ELR (cell line): ENCODE measurements around the gene CCN2.
"Not testable (repeated sequence)": the region's sequence is repeated elsewhere in the genome, so short reads cannot be mapped to it uniquely, and the experiment has no call there.

Source experiments
- DNase-seq: peaks from one replicate; pipeline ENCODE4 v3.0.0-alpha.2; 2015; ENCODE audit warnings: low read depth

CCN2 gene

DNA sequence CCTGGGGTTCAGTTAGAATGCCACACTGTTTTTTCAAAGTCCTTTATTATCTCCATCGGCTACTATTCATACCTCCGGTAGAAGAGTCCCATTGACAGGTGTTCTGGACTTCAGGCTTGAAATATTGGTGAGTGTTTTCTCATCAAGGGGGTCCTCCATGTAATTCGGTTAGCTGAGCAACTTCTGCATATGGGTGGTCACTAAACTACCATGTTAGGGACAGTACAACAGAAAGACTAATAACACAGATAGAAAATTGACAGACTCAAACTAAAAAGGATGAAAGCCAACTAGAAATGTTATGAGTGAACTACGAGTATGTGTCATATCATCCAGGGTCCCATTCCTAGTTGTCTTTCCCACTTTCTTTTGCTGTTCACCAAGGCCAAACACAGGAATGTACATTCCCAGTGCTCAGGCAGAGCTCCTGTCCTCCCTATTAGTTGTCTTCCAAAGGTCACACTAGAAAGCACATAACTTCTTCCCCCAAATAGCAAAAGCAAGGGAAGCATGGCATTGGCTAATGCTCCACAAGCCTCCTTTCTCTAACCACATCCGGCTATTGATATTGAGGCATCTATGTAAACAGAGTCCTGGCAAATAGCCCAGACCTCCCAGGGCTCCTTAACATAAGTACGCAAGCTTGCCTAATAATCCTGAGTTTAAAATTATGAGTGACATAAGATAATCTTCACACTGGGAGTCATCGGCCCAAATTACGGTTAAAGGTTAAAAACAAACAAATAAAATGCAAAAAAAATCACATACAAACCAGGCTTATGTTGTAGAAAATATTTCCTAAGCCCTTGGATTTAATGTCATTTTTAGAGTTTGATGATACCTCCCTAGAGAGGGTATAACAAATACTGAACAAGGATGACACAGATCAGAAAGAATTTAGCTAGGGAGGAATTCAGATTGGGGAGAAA is 13.2 kb downstream of the CCN2 start:
- DNase-seq = peak; percentile 85

DNA sequence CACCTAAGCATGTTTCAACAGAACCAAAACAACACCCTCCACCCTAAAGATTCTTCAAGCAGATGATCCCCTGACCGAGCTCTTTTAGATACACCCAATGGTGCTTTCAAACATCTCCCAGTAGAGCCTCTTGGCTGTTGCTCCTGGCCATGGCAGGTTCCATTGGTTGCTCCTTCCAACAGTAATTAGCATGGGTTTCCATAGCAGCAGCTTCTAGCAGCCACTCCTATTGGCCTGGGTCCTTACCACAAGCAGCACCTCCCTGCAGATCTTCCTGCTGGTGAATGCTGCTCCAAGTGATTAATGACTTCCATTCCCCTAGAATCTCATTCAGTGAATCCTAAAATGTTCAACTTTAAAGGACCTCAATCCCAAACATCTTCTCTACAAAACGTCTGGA is 13.9 kb downstream of the CCN2 start:
- no peak for DNase-seq

DNA sequence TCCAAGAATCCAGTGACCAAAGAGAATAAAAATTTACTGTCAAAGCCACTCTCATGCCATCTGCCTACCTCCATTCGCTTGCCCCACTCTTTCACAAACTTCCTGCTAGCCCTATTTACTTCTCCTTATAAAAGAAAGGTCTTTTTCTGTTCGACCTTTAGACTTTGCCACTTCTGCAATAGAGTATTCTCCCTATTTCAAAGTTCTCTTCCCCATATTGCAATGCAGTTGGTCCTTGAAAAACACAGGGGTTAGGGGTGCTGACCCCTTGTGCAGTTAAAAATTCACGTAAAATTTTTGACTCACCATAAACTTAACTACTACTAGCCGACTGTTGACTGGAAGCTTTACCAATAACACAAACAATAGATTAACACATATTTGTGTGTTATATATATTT is 15.0 kb downstream of the CCN2 start:
- DNase-seq = no peak

DNA sequence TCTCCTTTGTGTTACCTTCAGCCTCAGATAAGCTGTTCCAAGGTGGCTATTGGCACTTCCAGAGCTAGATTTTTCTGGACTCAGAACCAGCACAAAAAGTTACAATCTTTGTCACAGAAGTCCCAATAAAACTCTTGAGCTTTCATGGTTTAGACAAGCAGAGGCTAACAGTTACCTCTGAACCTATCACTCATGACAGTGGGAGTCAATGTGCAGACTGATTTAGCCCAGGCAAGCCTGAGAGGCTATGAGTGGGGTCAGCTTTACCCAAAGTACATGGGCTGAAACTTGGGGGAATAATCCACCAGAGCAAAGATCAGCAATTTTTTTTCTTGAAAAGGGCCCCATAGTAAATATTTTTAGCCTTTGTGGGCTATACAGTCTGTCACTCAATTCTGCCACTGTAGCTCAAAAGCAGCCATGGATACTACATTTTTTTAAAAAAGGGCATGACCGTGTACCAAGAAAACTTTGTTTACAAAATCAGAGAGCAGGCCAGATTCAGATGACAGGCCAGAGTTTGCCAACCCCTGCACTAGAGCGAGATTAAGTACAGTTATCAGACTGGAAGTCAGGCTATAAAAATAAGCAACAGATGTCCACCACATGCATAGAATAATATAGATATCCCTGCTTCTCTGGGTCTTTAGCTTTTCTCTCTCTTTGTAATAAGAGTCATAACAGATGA is 20.0 kb downstream of the CCN2 start:
- no peak for DNase-seq

DNA sequence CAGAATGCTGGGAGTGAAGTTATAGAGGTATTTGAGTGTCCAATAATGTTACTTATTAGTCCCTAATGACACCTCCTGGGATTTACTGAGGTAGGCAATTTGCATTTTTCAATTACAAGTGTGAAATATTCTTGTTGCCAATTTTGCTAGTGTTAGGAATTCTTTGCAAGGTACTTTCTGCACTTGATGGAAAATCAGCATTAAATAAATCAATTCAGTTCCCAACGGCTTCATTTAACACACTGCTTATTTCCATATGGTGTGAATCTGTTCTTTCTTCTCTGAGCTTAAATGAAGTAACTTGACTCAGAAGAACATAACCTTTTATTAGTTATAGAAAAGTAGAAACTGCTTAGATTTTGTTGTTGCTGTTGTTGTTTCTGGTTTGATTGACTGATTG is 21.2 kb downstream of the CCN2 start:
- no peak for DNase-seq

DNA sequence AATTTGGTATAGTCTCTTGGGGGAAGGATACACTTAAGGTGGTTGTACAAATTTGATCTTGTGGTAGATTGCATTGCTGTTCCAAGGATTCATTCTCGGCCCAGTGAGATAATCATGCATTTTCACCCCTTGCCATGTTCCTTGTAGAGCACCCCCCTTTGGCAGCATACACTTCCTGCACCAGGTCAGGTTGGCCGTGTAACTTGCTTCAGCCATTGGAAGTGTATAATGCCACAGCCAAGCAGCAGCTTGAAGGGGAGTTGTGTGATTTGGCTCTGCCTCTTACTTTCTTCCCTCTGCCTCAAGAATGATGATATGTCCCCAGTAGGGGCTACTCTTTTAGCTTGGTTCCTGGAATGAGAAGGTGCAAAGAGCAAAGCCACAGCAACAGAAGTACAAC is 21.9 kb downstream of the CCN2 start:
- no peak for DNase-seq

DNA sequence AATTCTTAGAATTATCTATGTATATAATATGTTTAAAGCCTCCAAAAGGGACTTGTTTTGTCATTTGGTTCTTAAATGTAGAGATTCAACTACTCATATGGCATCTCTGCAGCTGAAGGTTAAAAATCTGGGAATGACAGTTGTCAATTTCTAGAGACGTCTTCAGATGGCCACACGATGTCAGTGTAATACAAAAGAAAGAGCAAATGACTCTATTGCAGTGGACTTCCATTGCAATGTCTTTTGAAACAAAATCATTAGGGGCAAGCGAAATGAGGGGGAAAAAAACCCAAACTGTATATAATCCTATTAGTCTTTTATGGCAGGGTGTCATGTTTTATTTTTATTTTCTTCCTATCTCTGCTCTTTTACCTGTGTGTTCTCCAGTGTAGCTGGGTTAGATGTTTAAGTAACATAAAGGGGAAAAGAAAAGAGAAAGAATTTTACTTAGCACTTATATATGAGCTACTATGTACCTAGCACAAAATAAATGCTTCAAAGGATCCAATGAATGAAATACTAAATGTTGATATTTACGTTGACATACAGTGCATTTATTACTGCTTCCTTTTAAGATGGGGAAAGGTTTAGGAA is 26.2 kb downstream of the CCN2 start:
- DNase-seq = peak; percentile 74

DNA sequence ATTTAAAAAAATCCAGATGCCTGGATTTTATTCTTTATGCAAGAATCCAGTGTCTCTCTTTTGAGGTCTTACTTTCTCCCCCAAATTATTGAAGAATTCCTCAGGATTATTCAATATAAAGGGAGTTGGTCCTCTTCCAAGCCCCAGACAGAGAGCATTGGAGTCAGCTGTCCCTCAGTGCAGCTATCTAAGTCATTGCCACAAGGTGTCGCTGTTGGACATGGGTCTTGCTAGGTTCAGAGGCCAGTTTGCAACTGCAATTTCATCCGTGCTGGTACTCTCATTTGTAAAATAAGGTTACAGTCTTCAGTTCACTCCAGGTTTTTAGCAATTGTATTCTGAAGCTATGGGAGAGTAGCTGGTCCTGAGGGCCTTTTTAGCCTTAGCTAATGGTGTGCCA is 27.8 kb downstream of the CCN2 start:
- peak; percentile 79 for DNase-seq

DNA sequence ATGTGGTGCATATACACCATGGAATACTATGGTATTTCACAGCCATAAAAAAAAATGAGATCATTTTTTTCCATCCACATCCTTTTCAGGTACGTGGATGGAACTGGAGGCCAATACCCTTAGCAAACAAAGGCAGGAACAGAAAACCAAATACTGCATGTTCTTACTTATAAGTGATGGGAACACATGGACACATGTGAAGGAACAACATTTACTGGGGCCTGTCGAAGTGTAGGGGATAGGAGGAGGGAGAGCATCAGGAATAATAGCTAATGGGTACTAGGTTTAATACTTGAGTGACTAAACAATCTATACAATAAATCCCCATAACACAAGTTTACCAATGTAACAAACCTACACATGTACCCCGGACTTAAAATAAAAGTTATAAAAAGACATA is 30.5 kb downstream of the CCN2 start:
- no peak for DNase-seq

DNA sequence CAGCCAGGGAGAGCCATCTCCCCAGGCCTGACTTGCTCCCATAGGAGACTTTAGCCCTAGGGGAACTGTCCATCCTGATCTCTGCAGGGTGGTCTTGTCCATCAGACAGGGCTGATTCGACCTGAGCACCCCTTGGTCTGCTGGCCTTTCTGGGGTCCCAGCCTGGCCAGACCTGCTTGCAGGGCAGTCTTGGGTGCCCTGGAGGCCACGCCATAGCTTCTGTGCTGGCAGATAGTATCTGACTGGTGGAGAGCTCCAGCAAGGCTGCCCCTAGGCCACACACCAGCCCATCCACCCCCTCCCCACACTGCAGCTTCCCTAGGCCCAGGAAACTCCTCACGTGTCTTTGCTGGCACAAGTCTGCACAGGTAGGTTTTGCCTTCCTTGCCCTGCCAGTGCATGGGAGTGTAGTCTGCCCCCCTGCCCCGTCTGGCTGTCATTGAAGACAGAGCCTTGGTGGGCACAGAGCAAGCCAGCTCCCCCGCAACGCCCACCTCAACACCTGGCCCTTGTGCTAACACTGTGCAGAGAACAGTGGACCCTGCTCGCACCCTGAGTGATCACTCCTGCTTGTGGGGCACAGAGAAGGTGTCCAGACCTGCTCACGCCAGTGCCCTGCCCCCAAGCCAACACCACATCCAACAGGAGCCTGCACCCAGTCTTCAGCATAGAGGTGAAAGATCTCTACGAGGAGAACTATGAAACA is 32.4 kb downstream of the CCN2 start:
- no peak for DNase-seq

DNA sequence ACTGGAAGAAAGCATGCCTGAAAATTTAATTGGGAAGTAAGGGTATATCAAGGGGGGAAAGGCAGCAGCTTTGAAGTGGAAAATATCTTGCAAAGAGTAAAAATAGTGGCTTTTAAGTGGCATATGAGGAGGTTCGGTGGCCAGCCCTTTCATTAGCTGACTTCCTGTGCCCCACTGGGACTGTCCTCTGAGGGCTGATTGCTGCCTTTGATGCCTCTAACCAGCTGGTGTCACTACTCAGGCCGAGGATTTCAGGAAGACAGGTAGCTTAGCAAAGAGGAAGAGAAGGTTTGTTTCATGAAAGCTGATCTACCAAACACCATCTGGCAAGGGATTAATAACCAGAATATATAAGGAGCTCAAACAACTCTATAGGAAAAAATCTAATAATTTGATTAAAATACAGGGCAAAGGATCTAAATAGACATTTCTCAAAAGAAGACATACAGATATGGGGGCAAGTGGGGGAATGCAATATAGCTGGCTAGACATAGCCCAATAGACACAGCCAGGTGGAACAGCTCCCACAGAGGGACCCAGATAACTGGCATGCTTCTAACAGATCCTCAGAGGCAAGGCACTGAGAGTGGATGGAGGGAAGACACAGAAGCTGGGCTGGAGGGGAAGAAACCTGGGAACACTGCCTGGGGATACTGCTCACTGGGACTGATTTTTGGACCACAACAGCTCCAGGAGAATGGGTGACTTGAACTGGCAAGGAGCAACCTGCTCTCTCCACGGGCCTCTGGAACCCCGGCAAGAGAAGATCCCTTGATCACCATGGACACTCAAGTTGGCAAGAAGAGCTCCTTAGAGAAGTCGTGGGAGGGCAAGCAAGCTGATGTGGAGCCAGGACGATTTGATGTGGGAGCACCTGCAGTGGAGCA is 33.2 kb downstream of the CCN2 start:
- no peak for DNase-seq

DNA sequence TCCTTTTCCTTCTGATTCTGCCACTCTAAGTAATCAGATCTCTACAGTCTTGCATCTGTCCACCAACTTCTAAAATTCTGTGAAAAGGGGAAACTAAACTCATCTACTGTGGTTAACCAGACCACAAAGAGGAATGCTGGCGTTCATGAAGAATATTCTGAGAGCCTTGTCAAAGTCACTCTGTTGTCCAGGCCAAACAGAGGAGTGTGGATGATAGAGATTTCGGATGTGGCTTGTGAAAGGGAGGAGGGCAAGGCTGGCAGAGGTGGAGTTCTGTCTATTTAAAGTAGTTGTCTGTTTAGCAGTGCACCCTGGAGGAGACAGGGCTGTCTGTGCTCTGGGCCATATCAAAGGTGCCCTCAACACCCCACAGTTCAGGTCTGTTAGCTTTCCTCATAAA is 33.9 kb downstream of the CCN2 start:
- DNase-seq = no peak

DNA sequence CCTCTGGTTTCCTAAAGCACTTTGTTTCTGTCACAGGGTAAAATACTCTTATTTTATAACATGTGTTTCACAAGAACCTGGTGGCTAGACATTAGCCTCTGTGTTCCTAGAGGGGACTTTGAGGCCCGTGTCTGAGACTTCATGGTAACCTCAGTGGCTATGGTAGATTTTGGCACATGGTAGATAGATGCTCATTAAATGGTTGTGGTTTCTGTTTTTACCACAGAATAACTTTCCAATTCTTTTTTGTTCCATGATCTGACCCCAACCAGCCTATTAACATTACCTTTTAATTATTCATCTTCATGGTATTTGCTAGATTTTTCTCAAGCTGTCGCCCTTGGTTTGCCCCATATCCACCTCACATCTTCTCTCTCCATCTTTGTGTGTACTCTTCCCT is 34.3 kb downstream of the CCN2 start:
- no peak for DNase-seq

DNA sequence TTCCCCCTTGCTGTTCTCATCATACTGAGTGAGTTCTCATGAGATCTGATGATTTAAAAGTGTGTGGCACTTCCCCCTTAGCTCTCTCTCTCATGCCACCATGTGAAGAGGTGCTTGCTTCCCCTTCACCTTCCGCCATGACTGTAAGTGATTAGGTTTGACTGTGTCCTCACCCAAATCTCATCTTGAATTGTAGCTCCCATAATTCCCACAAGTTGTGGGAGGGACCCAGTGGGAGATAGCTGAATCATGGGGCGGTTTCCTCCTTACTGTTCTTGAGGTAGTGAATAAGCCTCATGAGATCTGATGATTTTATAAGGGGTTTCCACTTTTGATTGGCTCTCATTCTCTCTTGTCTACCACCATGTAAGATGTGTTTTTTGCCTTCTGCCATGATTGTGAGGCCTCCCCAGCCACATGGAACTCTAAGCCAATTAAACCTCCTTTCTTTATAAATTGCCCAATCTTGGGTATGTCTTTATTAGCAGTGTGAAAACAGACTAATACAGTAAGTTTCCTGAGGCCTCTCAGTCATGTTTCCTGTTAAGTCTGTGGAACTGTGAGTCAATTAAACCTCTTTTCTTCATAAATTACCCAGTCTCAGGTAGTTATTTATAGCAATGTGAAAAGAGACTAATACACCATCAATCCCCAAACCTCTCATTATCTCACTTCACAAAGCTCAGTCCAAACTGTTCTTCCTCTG is 34.9 kb downstream of the CCN2 start:
- DNase-seq = not testable (repeated sequence)

DNA sequence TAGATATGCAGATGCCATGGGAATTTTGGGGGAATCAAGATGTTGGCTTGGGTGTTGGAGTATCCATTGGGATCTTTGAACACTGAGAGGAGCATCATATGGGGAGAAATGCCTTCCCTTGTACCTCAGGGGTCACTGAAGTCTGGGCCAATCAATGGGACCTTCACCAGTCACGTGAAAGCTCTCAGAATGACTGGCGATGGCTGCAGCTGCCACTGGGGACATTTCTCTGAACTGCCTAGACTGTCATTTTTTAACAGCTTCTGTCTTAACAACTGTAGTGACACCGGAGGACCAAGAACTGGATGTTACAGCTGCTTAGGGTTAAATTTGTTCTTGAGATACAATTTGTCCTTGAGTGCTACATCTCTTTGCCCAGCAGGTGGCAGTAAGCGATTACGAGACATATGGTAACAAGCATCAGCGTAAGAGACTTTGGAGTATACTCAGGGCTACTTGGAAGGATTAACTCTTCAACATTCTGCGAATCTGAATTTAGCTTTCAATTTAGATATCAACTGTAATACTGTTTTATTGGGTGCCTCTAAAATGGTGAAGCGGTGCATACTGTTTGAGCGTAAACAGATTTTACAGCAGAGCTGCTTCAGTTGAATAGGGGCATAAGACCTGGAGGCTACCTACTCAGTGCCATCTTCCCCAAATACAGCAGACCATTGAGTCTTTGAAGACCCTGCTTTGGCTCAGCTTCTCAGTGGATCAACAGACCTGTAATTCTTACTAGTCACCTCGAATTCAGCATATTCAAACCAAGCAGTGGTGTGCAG is 36.0 kb downstream of the CCN2 start:
- peak; percentile 85 for DNase-seq

DNA sequence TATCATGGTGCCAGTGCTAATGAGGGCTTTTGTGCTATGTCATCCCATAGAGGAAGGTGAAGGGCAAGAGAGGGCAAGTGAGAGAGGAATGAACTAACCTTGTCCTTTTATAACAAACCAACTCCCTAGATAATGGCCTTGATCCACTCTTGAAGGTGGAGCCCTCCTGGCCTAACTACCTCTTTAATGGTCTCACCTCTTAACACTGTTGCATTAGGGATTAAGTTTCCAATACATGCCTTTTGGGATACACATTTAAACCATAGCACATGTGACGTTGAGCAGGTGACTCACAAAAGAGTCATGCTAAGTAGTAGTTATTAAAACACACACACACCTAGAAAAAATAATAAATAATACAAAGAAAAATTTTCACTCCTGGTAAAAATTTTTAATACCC is 36.9 kb downstream of the CCN2 start:
- peak; percentile 77 for DNase-seq

DNA sequence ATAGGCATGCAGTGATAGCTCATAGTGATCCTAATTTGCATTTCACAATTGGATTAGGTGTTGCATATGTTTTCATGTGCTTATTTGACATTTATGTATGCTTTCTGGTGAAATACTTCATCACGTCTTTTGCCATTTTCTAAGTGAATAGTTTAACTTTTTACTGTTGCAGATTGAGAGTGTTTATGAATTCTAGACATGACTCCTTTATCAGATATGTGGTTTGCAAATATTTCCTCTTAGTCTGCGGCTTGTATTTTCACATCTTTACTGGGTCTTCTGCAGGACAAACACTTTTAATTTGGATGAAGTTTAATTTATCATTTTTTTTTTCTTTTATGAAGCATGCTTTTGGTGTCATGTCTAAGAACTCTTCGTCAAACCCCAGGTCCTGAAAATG is 39.2 kb downstream of the CCN2 start:
- peak; percentile 36 for DNase-seq

DNA sequence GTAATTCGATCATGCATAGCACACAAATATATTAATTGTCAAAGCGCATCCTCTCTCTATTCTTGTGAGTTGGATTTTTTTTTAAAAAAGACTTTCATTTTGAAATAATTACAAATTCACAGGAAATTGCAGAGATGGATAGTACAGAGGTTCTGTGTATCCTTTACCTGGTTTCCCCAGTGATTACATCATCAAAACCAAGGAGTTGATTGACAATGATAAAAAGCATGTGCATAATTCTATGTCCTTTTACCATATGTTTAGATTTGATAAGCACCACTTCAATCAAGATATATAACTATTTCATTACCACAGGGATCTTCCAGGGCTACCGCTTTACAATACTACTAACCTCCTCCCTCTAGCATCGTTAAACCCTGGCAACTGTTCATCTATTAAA is 40.2 kb downstream of the CCN2 start:
- DNase-seq = no peak

DNA sequence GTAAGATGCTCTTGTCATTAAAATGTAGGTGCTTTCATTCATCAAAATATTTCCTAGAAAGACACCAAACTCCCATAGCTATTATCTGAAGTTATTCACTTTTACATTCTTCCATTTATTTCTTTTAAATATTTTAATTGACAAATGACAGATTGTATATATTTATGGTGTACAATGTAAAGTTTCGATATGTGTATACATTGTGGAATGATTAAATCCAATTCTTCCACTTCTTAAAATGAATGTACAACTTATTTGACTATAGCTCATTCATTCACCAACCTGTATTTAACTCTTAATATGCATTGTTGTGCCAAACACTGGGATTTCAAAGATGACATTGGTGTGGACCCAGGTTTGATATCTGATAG is 41.0 kb downstream of the CCN2 start:
- no peak for DNase-seq
